ENCODE measurements around the gene ZNF384. TPM values are rescaled to one million over a fixed set of nuclear protein-coding genes. Genes with fewer than 3 reads are reported as not detected.

ZNF384 gene
- total and polyA plus RNA-seq, 10 of the 15 experiments (the other 5 are each of a cell fraction or from before 2014, with no cell fraction given), result 0.46 to 81.5 (median 30.5) TPM

DNA sequence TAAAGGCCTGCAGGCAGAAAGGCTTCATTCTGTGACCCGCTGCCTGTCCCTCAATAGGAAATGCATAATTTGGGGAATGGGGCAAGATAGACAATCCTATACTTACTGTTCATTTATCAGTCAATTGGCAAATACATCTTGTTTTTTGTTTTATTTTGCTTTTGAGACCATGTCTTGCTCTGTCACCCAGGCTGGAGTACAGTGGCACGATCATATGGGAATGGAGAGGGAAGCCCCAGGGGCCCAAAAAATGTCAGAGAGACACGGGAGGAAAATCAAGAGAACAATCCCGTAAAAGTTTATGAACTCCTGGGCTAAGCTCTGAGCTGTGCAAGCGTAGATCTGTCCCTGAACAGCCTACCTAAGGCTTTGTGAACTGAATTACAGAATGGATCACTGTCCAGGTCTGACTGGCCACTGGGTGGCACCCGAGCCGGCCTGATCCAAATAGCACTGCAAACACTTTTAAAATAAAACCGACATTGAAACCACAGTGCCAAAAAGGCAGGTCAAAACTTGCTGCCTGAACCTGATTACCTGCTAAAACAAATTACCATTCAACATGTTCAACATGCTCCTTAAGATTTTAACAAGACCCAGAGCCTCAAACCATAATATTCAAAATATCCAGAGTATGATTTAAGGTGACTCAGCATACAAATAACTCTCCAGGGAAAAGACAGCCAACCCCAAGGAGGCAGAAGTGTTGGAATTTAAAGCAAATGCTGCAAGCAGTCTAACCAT, 46.4 kb upstream of the ZNF384 start:
- Histone ChIP-seq H3K79me2 (ENCODE audit: control insufficient read depth, insufficient read depth, low read length) (no peaks in the 10 kb centered on the region), H3K9me3 (replicated peaks; ENCODE audit: control insufficient read depth, insufficient read depth, low read length) (no peaks in the 10 kb centered on the region), H3K27me3 (replicated peaks in 1 of 2; ENCODE audit: control insufficient read depth in 2 of 2, insufficient read depth in 2 of 2, low read length in 1 of 2) (no peaks in the 10 kb centered on the region), H4K20me1 (ENCODE audit: control insufficient read depth, insufficient read depth) (no peaks in the 10 kb centered on the region), H3K36me3 (ENCODE audit: control insufficient read depth in 2 of 2, insufficient read depth in 2 of 2, low read length in 1 of 2) (no peaks in the 10 kb centered on the region; a peak in 2 of 4 replicates), H2AFZ (ENCODE audit: control insufficient read depth, low read depth, low read length) (no peak overlapping the region), H3K4me2 (ENCODE audit: control insufficient read depth, insufficient read depth) (peak overlapping the region; percentile 19; the same call in 1 of the 2 replicates), H3K4me3 (no peak overlapping the region), H3K4me1 (ENCODE audit: control insufficient read depth, insufficient read depth, low read length) (peaks cover 5% of the 10 kb centered on the region; the same call in 1 of the 2 replicates), H3K27ac (ENCODE audit: control insufficient read depth, insufficient read depth) (0 out of 2 replicates have a peak overlapping the region, but pooled peaks have one; percentile 60), H3K9ac (ENCODE audit: control insufficient read depth, insufficient read depth, low read length) (no peak overlapping the region)
- DNase-seq (ENCODE audit: low read depth, low spot score), result no peak
- WGBS (ENCODE audit: insufficient coverage, insufficient replicate concordance, low lambda C conversion rate, missing lambda C conversion rate), result 60% methylated on average over 8 of the region's 8 CpGs
- peak; percentile 91 for ATAC-seq
- CTCF ChIA-PET, result interaction anchor here (1.3 to 4.7 kb wide), 7 partner anchors 12 to 99 kb away, joined by 3 to 23 read pairs (median 5); partner anchors contain the start of genes COPS7A and MLF2
- POLR2A ChIA-PET, result interaction anchor here (2.1 kb wide), 1 partner anchor 17 kb away, joined by 6 read pairs; the partner anchor contains the start of gene MLF2
- peak; percentile 80 for FAIRE-seq
- SMC1A ChIA-PET (ENCODE audit: uncharacterized antibody, unreplicated experiment), result interaction anchor here (0.5 to 1.4 kb wide), 5 partner anchors 10 to 302 kb away, joined by 3 to 5 read pairs (median 3); partner anchors contain the start of genes MLF2 and P3H3
- BruUV-seq (replicated peaks), result no TSS peak
- in situ Hi-C loops (cut with MboI) (no loop called here), intact Hi-C loops (cut with micrococcal nuclease; ENCODE audit: unreplicated experiment) (loop anchor here (5.0 kb wide), 2 partner anchors 42 to 92 kb away; partner anchors contain the start of gene P3H3)
- RAD21 ChIA-PET (ENCODE audit: unreplicated experiment), result interaction anchor here (1.2 to 2.1 kb wide), 3 partner anchors 17 to 31 kb away, joined by 4 to 7 read pairs (median 6); partner anchors contain the start of genes MLF2 and PTMS
- TF ChIP-seq NR2F1 (conservative IDR thresholded peaks at IDR 0.05), result no peak
- no peak for TF ChIP-seq YBX1 (IDR thresholded peaks at IDR 0.05)
- no peak for TF ChIP-seq SIN3A (IDR thresholded peaks at IDR 0.05; ENCODE audit: low read depth, low read length)
- TF ChIP-seq WRNIP1 (IDR thresholded peaks at IDR 0.05; ENCODE audit: borderline replicate concordance, low read depth, low read length), result no peak
- TF ChIP-seq IKZF2 (IDR thresholded peaks at IDR 0.05), result no peak
- no peak for TF ChIP-seq CHD4 (IDR thresholded peaks at IDR 0.05)
- TF ChIP-seq TBL1XR1 (IDR thresholded peaks at IDR 0.05; ENCODE audit: low read depth, low read length), result no peak
- no peak for TF ChIP-seq ZNF207 (IDR thresholded peaks at IDR 0.05; ENCODE audit: borderline replicate concordance)
- no peak for TF ChIP-seq CHD2 (IDR thresholded peaks at IDR 0.05; ENCODE audit: borderline replicate concordance, low read depth, low read length)
- no peak for TF ChIP-seq ZNF24 (IDR thresholded peaks at IDR 0.05)
- no peak for TF ChIP-seq NBN (IDR thresholded peaks at IDR 0.05)
- TF ChIP-seq SMC3 (IDR thresholded peaks at IDR 0.05; ENCODE audit: borderline replicate concordance, low read length), result peak; percentile 75
- TF ChIP-seq MAX (IDR thresholded peaks at IDR 0.05; ENCODE audit: low read depth, low read length), result no peak
- TF ChIP-seq SKIL (IDR thresholded peaks at IDR 0.05; ENCODE audit: low read depth, poor library complexity, severe bottlenecking), result peak; percentile 62
- no peak for TF ChIP-seq SMAD1 (IDR thresholded peaks at IDR 0.05; ENCODE audit: low read depth, partially characterized antibody)
- no peak for TF ChIP-seq CBFB (IDR thresholded peaks at IDR 0.05; ENCODE audit: low read depth)
- TF ChIP-seq, protein P1, sequence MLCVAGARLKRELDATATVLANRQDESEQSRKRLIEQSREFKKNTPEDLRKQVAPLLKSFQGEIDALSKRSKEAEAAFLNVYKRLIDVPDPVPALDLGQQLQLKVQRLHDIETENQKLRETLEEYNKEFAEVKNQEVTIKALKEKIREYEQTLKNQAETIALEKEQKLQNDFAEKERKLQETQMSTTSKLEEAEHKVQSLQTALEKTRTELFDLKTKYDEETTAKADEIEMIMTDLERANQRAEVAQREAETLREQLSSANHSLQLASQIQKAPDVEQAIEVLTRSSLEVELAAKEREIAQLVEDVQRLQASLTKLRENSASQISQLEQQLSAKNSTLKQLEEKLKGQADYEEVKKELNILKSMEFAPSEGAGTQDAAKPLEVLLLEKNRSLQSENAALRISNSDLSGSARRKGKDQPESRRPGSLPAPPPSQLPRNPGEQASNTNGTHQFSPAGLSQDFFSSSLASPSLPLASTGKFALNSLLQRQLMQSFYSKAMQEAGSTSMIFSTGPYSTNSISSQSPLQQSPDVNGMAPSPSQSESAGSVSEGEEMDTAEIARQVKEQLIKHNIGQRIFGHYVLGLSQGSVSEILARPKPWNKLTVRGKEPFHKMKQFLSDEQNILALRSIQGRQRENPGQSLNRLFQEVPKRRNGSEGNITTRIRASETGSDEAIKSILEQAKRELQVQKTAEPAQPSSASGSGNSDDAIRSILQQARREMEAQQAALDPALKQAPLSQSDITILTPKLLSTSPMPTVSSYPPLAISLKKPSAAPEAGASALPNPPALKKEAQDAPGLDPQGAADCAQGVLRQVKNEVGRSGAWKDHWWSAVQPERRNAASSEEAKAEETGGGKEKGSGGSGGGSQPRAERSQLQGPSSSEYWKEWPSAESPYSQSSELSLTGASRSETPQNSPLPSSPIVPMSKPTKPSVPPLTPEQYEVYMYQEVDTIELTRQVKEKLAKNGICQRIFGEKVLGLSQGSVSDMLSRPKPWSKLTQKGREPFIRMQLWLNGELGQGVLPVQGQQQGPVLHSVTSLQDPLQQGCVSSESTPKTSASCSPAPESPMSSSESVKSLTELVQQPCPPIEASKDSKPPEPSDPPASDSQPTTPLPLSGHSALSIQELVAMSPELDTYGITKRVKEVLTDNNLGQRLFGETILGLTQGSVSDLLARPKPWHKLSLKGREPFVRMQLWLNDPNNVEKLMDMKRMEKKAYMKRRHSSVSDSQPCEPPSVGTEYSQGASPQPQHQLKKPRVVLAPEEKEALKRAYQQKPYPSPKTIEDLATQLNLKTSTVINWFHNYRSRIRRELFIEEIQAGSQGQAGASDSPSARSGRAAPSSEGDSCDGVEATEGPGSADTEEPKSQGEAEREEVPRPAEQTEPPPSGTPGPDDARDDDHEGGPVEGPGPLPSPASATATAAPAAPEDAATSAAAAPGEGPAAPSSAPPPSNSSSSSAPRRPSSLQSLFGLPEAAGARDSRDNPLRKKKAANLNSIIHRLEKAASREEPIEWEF (IDR thresholded peaks at IDR 0.05; ENCODE audit: insufficient replicate concordance, low read depth, low read length), result no peak
